Measurements from ENCODE around the gene SEC24A. TPM values are rescaled to one million over a fixed set of nuclear protein-coding genes. Genes with fewer than 3 reads are reported as not detected.

Gene SEC24A
- total RNA-seq = 13.1 and 14.6 TPM in 2 replicates

DNA sequence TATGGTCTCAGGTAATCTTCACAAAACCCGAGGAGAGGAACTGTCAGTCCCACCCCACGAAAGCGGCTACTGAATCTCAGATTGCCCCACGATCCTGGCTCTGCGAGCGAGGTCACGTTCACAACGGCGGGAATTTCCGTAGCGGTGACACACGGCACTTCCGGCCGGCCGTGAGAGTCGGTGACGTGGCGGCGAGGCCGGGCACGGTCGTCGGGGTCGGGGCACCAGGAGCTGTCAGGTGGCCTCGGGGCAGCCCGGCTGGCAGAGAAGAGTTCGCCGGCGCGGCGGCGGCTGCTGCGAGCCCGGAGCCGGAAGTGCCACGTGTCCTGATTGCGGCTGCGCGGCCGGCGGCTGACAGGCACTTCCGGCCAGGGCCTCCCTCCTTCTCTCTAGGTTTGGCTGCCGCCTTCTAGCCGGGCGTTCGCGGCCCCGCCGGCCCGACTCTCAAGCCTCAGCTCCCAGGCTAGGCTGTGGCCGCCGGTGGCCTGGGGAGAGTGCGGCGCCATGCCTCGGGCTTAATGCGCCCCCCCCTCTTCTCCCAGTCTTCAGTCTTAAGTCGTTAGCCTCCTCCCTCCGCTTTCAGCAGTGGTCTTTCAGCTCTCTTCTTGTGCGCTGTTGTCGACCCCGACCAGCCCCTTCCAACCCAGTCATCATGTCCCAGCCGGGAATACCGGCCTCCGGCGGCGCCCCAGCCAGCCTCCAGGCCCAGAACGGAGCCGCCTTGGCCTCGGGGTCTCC is at the start of gene SEC24A:
Gene SEC24A (plus strand): TSS at position 361 of the 738 bp plus-strand sequence. CDS start 292 bp downstream, at position 653.

GRCh38 chr5:134738133-134738962 is 89.8 kb downstream of the SEC24A start, which contains the start of gene CAMLG:
Gene CAMLG (plus strand): TSS chr5:134738548. CDS start chr5:134738621, 73 bp downstream.

GRCh38 chr5:134758504-134759341 is 110.1 kb downstream of the SEC24A start, which contains the start of gene DDX46:
Gene DDX46 (plus strand): TSS chr5:134758779. CDS start chr5:134758939, 160 bp downstream.

Other genes starting within 250 kb of the SEC24A start
- gene CDKN2AIPNL, start 236.9 kb upstream of the SEC24A start, total RNA-seq = 58.0 and 58.3 TPM in 2 replicates
- 27.9 and 28.9 TPM in 2 replicates for gene JADE2, start 123.1 kb upstream of the SEC24A start, total RNA-seq
- 29.1 TPM in 2 replicates for gene SAR1B, start 16.0 kb upstream of the SEC24A start, total RNA-seq
- gene CAMLG, start 89.8 kb downstream of the SEC24A start, total RNA-seq = 32.9 and 34.8 TPM in 2 replicates
- gene DDX46, start 110.0 kb downstream of the SEC24A start, total RNA-seq = 14.4 and 15.1 TPM in 2 replicates
- 25.9 and 31.1 TPM in 2 replicates for gene C5orf24, start 197.2 kb downstream of the SEC24A start, total RNA-seq
- 73.0 and 85.4 TPM in 2 replicates for gene TXNDC15, start 225.6 kb downstream of the SEC24A start, total RNA-seq

Measured in bronchus fibroblast of lung (primary cell).